Ovary (tissue), 9 donors: ENCODE results near the gene SPOCK1. TPM values are rescaled to one million over a fixed set of nuclear protein-coding genes. Genes with fewer than 3 reads are reported as not detected.

Source experiments
- DNase-seq, 5 donors: peaks; one replicate each; pipeline ENCODE4 v3.0.0-alpha.2; 2019 to 2020
- H3K27ac ChIP-seq, 2 donors: fragments of 200-600 bp; one replicate each; pipeline versions ENCODE4 v1.5.1 to v1.8.0; 2019 to 2022
- H3K27me3 ChIP-seq: fragments of 200-600 bp; one replicate; pipeline ENCODE4 v1.8.0; 2022
- H3K36me3 ChIP-seq: fragments of 200-600 bp; sonication (generic); one replicate; pipeline ENCODE4 v1.5.1; 2019
- H3K4me1 ChIP-seq: one replicate; pipeline ENCODE4 v1.8.1; 2013; ENCODE audit warnings: mild to moderate bottlenecking, moderate library complexity; ENCODE audit not compliant: insufficient read depth
- H3K4me3 ChIP-seq: fragments of 200-600 bp; sonication (generic); one replicate; pipeline ENCODE4 v1.5.1; 2017
- H3K9me3 ChIP-seq, 2 donors: fragments of 200-600 bp in 1 of 2; sonication (generic) in 1 of 2; one replicate each; pipeline versions ENCODE4 v1.5.1 to v1.8.1; 2013 to 2019; ENCODE audit warnings: mild to moderate bottlenecking in 1 of 2, moderate library complexity in 1 of 2
- EP300 ChIP-seq: sonication (generic); formaldehyde crosslinking; IDR thresholded peaks from one replicate; pipeline ENCODE4 v1.6.1; 2017; ENCODE audit warnings: antibody characterized with exemption
- POLR2A ChIP-seq: fragments of 450-650 bp; IDR thresholded peaks from one replicate; pipeline ENCODE4 v1.6.1; 2017; ENCODE audit warnings: antibody characterized with exemption, mild to moderate bottlenecking, moderate library complexity
- WGBS, 3 donors: extraction: QIAGEN DNeasy Blood & Tissue Kit in 1 of 3; methylation state at CpG; one replicate each; pipeline versions ENCODE4 v1.1.5 to v1.1.7; 2013 to 2017; 5-methylcytosine and 5-hydroxymethylcytosine counted together
- intact Hi-C, 4 donors: fragments of 100-400 bp; cut with DNase I; formaldehyde crosslinking; loops; one replicate each; pipeline versions ENCODE4 v1.11.0 to v1.15.1; 2022 to 2023
- polyA plus RNA-seq, 2 donors: library from polyadenylated mRNA; stranded (reverse); fragments of 200-250 nt in 1 of 2; fragments of 350-450 nt in 1 of 2; fragmentation: Illumina TruSeq in 1 of 2; extraction: RNeasy Lipid Tissue Mini Kit (QIAGEN cat#74804) in 1 of 2; gene quantifications; one replicate each; pipeline ENCODE4 v1.2.3, GENCODE V29; 2013 to 2014
- total RNA-seq, 7 donors: library from RNA; depleted of rRNA in 2 of 7; stranded (reverse); fragments of >200 nt in 2 of 7; fragmentation: NEBNext Ultra II Directional in 3 of 7; extraction: Animal tissue kit (Norgen Biotek cat#: 25700) in 3 of 7; gene quantifications; one replicate each; pipeline versions ENCODE4 v1.1.0 to v1.2.4, GENCODE V29; 2016 to 2023
- TF ChIP-seq, protein P1 (sequence below), 3 donors: fragments of 450-650 bp in 2 of 3; fragments of 200-600 bp in 1 of 3; IDR thresholded peaks; one replicate each; pipeline versions ENCODE4 v1.5.1 to v1.8.0; 2016 to 2022; ENCODE audit warnings: antibody characterized with exemption in 3 of 3, mild to moderate bottlenecking in 1 of 3
- donor health status: DM: no; HTN: no; CAD: no; lungs with moderate emphysema.
- donor health status: DM: no; HTN: no; CAD: no.
- donor health status: Bipolar disorder and iron deficiency.
- donor health status: DM: yes; HTN: yes; CAD: no.
- donor health status: DM: no; HTN: no; CAD: no.
- donor health status: DM: yes; HTN: yes; CAD: no.

The SPOCK1 gene
- total and polyA plus RNA-seq, 9 donors = 1.3 to 42.6 (median 10.8) TPM

DNA sequence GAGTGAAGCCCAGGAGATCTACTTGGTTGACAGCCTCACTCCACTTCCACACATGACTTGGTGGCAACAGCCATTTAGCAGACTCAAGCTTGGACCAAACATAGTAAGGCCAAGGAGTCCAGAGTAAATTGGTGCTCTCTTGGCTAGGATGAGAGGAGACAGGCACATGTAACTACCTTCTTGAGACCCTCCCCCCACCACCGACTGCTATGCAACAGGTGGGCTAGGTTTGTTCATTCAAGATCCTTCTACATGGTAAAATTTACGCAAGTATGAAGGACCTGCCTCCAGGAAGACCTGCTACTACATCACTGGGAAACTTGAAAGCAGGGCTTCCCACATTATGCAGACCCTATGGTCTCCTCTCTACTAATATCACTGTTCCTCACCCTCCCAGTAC, 442.4 kb downstream of the SPOCK1 start:
- no peak overlapping the region for H3K27ac ChIP-seq
- intact Hi-C loops = no loop called here

DNA sequence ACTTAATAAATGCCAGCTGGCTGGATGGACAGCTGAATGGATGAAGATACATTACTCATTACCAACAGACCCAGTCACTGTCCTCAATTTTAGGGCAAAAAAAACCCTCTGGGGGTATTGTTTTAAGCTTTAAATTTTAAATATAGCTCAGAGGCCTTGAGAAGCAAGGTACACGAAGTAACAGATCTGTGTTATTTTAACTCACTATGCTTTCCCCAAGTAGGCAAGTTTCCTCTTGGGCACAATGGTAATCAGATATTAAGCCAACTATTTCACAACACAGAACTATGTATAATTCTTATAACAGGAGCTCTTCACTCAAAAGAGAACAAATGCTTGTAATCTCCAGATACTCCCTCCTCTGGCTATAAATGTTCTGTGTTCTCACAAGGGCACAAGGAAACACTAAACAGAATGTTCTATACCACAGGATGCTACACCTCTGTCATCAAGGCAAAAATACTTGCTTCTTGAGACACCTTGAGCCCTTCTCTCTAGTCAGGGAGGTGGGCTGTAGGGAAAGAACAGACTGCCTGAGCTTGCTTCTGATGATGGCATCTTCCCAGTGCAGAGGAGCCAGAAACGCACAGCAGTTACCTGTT, 443.8 kb downstream of the SPOCK1 start:
- no peaks in the 10 kb centered on the region for H3K36me3 ChIP-seq
- H3K4me3 ChIP-seq = no peak overlapping the region
- 62 to 67% (median 63%) methylated on average over 2 of the region's 2 CpGs for WGBS, 3 donors
- H3K27me3 ChIP-seq = no peaks in the 10 kb centered on the region
- intact Hi-C loops = no loop called here
- DNase-seq = no peak
- no peaks in the 10 kb centered on the region for H3K9me3 ChIP-seq
- no peak overlapping the region for H3K27ac ChIP-seq
- no peak for TF ChIP-seq EP300
- TF ChIP-seq, protein P1, sequence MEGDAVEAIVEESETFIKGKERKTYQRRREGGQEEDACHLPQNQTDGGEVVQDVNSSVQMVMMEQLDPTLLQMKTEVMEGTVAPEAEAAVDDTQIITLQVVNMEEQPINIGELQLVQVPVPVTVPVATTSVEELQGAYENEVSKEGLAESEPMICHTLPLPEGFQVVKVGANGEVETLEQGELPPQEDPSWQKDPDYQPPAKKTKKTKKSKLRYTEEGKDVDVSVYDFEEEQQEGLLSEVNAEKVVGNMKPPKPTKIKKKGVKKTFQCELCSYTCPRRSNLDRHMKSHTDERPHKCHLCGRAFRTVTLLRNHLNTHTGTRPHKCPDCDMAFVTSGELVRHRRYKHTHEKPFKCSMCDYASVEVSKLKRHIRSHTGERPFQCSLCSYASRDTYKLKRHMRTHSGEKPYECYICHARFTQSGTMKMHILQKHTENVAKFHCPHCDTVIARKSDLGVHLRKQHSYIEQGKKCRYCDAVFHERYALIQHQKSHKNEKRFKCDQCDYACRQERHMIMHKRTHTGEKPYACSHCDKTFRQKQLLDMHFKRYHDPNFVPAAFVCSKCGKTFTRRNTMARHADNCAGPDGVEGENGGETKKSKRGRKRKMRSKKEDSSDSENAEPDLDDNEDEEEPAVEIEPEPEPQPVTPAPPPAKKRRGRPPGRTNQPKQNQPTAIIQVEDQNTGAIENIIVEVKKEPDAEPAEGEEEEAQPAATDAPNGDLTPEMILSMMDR (IDR thresholded peaks at IDR 0.05) = no peak
- no peak for TF ChIP-seq POLR2A
- H3K4me1 ChIP-seq = no peaks in the 10 kb centered on the region

More for the DNA sequence above, 442.4 kb downstream of the SPOCK1 start:
- WGBS, 3 donors = 86 to 97% (median 90%) methylated on average over 2 of the region's 2 CpGs
- Histone ChIP-seq H3K4me3 (no peak overlapping the region), H3K9me3 (no peaks in the 10 kb centered on the region), H3K27me3 (no peaks in the 10 kb centered on the region), H3K4me1 (no peaks in the 10 kb centered on the region), H3K36me3 (no peaks in the 10 kb centered on the region)
- TF ChIP-seq, protein P1 (IDR thresholded peaks at IDR 0.05) = no peak
- TF ChIP-seq EP300 (no peak), POLR2A (no peak)
- no peak for DNase-seq

DNA sequence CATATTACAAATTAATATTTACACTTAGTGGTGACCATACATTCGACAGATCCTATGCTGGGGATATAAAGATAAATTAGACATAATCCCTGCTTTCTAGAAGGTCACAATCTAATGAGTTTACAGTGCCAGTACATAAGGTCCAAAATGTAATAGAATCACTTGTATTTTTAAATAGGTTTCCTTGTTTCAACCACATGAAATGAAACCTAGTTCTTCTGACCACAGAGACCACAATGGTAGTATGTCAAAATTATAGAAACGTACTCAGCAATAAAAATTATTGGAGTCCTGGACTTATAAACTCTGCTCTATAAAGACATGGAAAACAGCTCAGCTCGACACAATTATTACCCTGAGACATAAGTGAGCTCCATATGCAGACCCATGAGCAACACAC, 444.3 kb downstream of the SPOCK1 start:
- TF ChIP-seq POLR2A (no peak), EP300 (no peak)
- TF ChIP-seq, protein P1 (IDR thresholded peaks at IDR 0.05) = no peak
- DNase-seq = no peak
- WGBS, 3 donors = 66 to 72% (median 72%) methylated on average over 3 of the region's 3 CpGs

DNA sequence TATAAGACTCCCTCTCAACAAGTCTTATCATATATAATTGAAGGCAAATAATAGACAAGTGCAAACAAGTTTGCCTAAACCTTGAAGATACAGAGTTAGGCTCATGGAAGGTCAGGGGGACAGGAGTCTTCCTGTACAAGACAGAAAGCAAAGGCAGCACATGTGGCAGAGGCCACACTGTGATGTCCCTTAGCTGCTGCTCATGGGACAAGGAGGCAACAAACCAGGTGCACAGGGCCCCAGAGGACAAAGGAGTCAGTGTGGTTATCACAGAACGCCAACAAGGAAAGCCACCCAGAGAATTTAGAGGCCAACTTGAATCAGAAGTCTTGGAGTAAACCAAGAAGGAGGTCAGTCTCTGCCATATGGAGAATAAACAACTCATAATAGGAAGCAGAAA, 444.8 kb downstream of the SPOCK1 start:
- TF ChIP-seq POLR2A = no peak
- TF ChIP-seq, protein P1 (IDR thresholded peaks at IDR 0.05) = no peak
- TF ChIP-seq EP300 = no peak
- no peaks in the 10 kb centered on the region for H3K27me3 ChIP-seq
- H3K4me1 ChIP-seq = no peaks in the 10 kb centered on the region
- H3K9me3 ChIP-seq = no peaks in the 10 kb centered on the region
- no peak overlapping the region for H3K4me3 ChIP-seq
- intact Hi-C loops = no loop called here
- H3K36me3 ChIP-seq = no peaks in the 10 kb centered on the region
- 58 to 81% (median 64%) methylated on average over 1 of the region's 1 CpG for WGBS, 3 donors
- no peak overlapping the region for H3K27ac ChIP-seq
- DNase-seq = no peak

More for the DNA sequence above, 444.3 kb downstream of the SPOCK1 start:
- Histone ChIP-seq H3K36me3 (no peaks in the 10 kb centered on the region), H3K9me3 (no peaks in the 10 kb centered on the region), H3K4me1 (no peaks in the 10 kb centered on the region), H3K27ac (no peak overlapping the region), H3K4me3 (no peak overlapping the region), H3K27me3 (no peaks in the 10 kb centered on the region)
- intact Hi-C loops = no loop called here
